ENCODE results near the gene DST.

The DST gene

GRCh38 chr6:56660381-56660730, 17.7 kb upstream of the DST start:
- H3K4me1 ChIP-seq (ENCODE audit: control insufficient read depth, insufficient read depth, low read length): peaks cover 22% of the 10 kb centered on the region

DNA sequence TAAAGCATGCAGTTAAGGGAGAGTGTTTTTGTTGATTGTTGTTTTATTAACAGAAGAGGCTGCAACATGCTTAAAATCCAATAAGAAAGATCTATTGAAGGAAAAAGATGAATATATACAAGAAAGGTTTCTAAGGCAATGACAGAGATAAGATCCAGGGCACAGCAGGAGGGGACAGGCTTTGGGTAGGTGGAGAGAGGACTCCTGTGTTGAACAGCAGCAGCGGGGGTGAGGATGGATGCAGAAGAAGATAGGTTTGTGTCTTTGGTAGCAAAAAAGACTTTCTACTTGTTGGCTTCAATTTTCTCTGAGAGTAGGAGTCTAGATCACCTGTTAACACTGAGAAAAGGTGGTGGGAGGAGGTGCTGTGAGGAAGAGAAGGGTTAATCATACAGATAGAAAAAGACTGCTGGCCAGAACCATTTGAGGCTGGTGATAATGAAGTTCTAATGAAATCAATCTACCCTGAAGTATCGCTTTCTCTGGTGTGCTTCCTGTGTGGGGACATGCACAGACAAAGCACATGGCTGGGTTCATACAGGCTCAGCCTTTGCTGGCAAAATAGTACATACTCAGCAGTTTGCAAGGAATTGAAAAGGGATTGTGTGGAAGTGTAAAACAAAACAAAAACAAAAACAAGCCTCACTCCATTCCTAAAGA, 17.2 kb upstream of the DST start:
- Histone ChIP-seq H3K4me3 (ENCODE audit: low read length) (no peak overlapping the region), H3K9ac (ENCODE audit: low read length) (no peak overlapping the region), H3K27me3 (ENCODE audit: control insufficient read depth, insufficient read depth, low read length) (no peaks in the 10 kb centered on the region), H3K36me3 (ENCODE audit: control insufficient read depth, insufficient read depth, low read length) (no peaks in the 10 kb centered on the region), H3K9me3 (ENCODE audit: control insufficient read depth, low read length) (no peaks in the 10 kb centered on the region), H3K4me1 (ENCODE audit: control insufficient read depth, insufficient read depth, low read length) (peaks cover 23% of the 10 kb centered on the region)

More at GRCh38 chr6:56660381-56660730, 17.7 kb upstream of the DST start:
- H3K27me3 ChIP-seq (ENCODE audit: control insufficient read depth, insufficient read depth, low read length): no peaks in the 10 kb centered on the region
- H3K9ac ChIP-seq (ENCODE audit: low read length): no peak overlapping the region
- H3K36me3 ChIP-seq (ENCODE audit: control insufficient read depth, insufficient read depth, low read length): no peaks in the 10 kb centered on the region
- H3K9me3 ChIP-seq (ENCODE audit: control insufficient read depth, low read length): no peaks in the 10 kb centered on the region
- no peak overlapping the region for H3K4me3 ChIP-seq (ENCODE audit: low read length)

DNA sequence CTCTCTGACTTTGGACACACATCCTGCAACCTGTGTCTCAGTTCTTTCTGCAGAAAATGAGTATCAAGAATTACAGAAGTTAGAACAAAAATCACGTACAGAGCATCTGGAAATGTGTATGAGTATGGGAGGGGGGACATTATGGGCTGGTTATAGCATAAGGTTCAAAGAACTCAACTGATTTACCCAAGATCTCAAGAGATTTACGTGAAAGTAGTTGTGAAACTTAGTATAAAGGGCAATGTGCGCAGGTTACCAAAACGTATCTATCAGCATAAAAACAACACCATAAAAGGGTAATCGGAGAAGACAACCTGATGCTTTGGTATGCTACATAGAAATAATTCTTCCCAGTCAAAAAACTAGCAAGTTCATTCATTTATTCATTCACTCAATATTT, 15.6 kb upstream of the DST start:
- no peaks in the 10 kb centered on the region for H3K36me3 ChIP-seq (ENCODE audit: control insufficient read depth, insufficient read depth, low read length)
- no peaks in the 10 kb centered on the region for H3K27me3 ChIP-seq (ENCODE audit: control insufficient read depth, insufficient read depth, low read length)
- H3K4me1 ChIP-seq (ENCODE audit: control insufficient read depth, insufficient read depth, low read length): peaks cover 16% of the 10 kb centered on the region
- H3K9ac ChIP-seq (ENCODE audit: low read length): no peak overlapping the region
- no peaks in the 10 kb centered on the region for H3K9me3 ChIP-seq (ENCODE audit: control insufficient read depth, low read length)
- no peak overlapping the region for H3K4me3 ChIP-seq (ENCODE audit: low read length)

- H3K4me3 ChIP-seq (ENCODE audit: low read length): no peak overlapping the region
- no peaks in the 10 kb centered on the region for H3K27me3 ChIP-seq (ENCODE audit: control insufficient read depth, insufficient read depth, low read length)
- no peaks in the 10 kb centered on the region for H3K9me3 ChIP-seq (ENCODE audit: control insufficient read depth, low read length)
- H3K36me3 ChIP-seq (ENCODE audit: control insufficient read depth, insufficient read depth, low read length): no peaks in the 10 kb centered on the region
- H3K4me1 ChIP-seq (ENCODE audit: control insufficient read depth, insufficient read depth, low read length): peaks cover 25% of the 10 kb centered on the region
- H3K9ac ChIP-seq (ENCODE audit: low read length): no peak overlapping the region
Measured at GRCh38 chr6:56657354-56657753, 14.7 kb upstream of the DST start.

- H3K36me3 ChIP-seq (ENCODE audit: control insufficient read depth, insufficient read depth, low read length): no peaks in the 10 kb centered on the region
- H3K4me3 ChIP-seq (ENCODE audit: low read length): no peak overlapping the region
- H3K9me3 ChIP-seq (ENCODE audit: control insufficient read depth, low read length): no peaks in the 10 kb centered on the region
- peaks cover 26% of the 10 kb centered on the region for H3K4me1 ChIP-seq (ENCODE audit: control insufficient read depth, insufficient read depth, low read length)
- no peaks in the 10 kb centered on the region for H3K27me3 ChIP-seq (ENCODE audit: control insufficient read depth, insufficient read depth, low read length)
- no peak overlapping the region for H3K9ac ChIP-seq (ENCODE audit: low read length)
Measured at GRCh38 chr6:56656466-56656865, 13.8 kb upstream of the DST start.

DNA sequence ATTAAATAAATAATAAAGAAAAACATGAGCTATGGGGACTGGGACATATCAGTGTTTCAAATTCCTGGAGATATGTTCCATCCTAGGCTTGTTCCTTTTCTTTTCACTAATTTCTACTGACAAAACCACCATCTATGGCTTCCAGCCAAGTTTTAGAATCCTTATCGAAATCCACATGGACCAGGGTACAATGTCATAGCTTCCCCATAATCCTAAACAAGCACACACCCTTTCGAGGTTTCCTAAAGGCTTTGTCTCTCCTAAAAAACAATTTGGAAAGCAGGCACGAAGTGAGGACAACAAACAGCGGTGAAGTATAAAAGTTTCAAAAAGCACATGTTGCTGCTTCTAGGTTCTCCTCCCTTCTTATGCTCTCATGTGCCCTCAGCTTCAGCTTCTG, 13.3 kb upstream of the DST start:
- Histone ChIP-seq H3K27me3 (ENCODE audit: control insufficient read depth, insufficient read depth, low read length) (no peaks in the 10 kb centered on the region), H3K4me1 (ENCODE audit: control insufficient read depth, insufficient read depth, low read length) (peaks cover 26% of the 10 kb centered on the region), H3K9ac (ENCODE audit: low read length) (no peak overlapping the region), H3K9me3 (ENCODE audit: control insufficient read depth, low read length) (no peaks in the 10 kb centered on the region), H3K36me3 (ENCODE audit: control insufficient read depth, insufficient read depth, low read length) (no peaks in the 10 kb centered on the region), H3K4me3 (ENCODE audit: low read length) (no peak overlapping the region)

DNA sequence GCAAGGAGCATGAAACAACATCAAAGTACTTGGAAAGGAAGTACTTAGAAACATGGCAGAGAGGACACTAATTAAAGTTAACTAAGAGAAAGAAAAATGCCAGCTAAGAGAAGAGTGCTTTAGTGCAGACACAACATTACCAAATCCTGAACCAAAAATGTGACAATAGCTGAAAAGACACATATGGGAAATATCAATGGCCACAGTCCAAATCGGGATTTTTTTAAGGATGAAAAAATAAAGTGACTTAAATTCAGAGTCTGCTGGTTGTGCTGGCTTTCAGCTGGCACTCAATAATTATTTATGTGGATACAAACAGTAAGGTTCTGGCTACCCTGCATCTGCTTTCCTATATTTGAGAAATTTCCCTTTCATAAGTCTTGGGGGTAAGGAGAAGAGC, 12.6 kb upstream of the DST start:
- Histone ChIP-seq H3K27me3 (ENCODE audit: control insufficient read depth, insufficient read depth, low read length) (no peaks in the 10 kb centered on the region), H3K4me3 (ENCODE audit: low read length) (no peak overlapping the region), H3K9me3 (ENCODE audit: control insufficient read depth, low read length) (no peaks in the 10 kb centered on the region), H3K36me3 (ENCODE audit: control insufficient read depth, insufficient read depth, low read length) (no peaks in the 10 kb centered on the region), H3K9ac (ENCODE audit: low read length) (no peak overlapping the region), H3K4me1 (ENCODE audit: control insufficient read depth, insufficient read depth, low read length) (peaks cover 26% of the 10 kb centered on the region)

- Histone ChIP-seq H3K9me3 (ENCODE audit: control insufficient read depth, low read length) (no peaks in the 10 kb centered on the region), H3K36me3 (ENCODE audit: control insufficient read depth, insufficient read depth, low read length) (no peaks in the 10 kb centered on the region), H3K4me1 (ENCODE audit: control insufficient read depth, insufficient read depth, low read length) (peaks cover 40% of the 10 kb centered on the region), H3K9ac (ENCODE audit: low read length) (no peak overlapping the region), H3K4me3 (ENCODE audit: low read length) (no peak overlapping the region), H3K27me3 (ENCODE audit: control insufficient read depth, insufficient read depth, low read length) (no peaks in the 10 kb centered on the region)
Measured at GRCh38 chr6:56652994-56653393, 10.3 kb upstream of the DST start.

GRCh38 chr6:56652231-56652630, 9.5 kb upstream of the DST start:
- Histone ChIP-seq H3K4me1 (ENCODE audit: control insufficient read depth, insufficient read depth, low read length) (peaks cover 40% of the 10 kb centered on the region), H3K4me3 (ENCODE audit: low read length) (no peak overlapping the region), H3K27me3 (ENCODE audit: control insufficient read depth, insufficient read depth, low read length) (no peaks in the 10 kb centered on the region), H3K9me3 (ENCODE audit: control insufficient read depth, low read length) (no peaks in the 10 kb centered on the region), H3K9ac (ENCODE audit: low read length) (no peak overlapping the region), H3K36me3 (ENCODE audit: control insufficient read depth, insufficient read depth, low read length) (peaks cover 1% of the 10 kb centered on the region)

- Histone ChIP-seq H3K4me1 (ENCODE audit: control insufficient read depth, insufficient read depth, low read length) (peaks cover 24% of the 10 kb centered on the region), H3K9ac (ENCODE audit: low read length) (no peak overlapping the region), H3K36me3 (ENCODE audit: control insufficient read depth, insufficient read depth, low read length) (peaks cover 6% of the 10 kb centered on the region), H3K9me3 (ENCODE audit: control insufficient read depth, low read length) (no peaks in the 10 kb centered on the region), H3K27me3 (ENCODE audit: control insufficient read depth, insufficient read depth, low read length) (no peaks in the 10 kb centered on the region), H3K4me3 (ENCODE audit: low read length) (no peak overlapping the region)
Measured at GRCh38 chr6:56650191-56650590, 7.5 kb upstream of the DST start.

DNA sequence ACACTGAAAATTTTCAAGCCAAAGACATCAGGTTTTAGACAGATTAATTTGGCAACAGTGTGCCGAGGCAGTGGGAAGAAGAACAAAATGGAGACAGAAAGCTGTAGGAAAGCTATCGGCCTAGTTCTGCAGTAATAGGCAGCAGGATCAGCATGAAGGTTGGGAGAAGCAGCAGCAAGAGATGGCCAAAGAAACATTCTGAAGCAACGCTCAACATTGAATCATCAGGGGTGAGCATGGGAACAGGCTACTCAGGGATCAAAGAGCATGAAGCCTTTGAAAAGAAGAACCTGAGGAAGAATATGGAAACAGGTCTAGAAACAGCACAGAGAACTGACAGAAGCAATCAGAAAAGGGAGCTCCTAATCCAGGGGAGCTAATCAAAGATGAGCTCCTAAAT, 7.1 kb upstream of the DST start:
- Histone ChIP-seq H3K9ac (ENCODE audit: low read length) (no peak overlapping the region), H3K27me3 (ENCODE audit: control insufficient read depth, insufficient read depth, low read length) (no peaks in the 10 kb centered on the region), H3K9me3 (ENCODE audit: control insufficient read depth, low read length) (no peaks in the 10 kb centered on the region), H3K4me3 (ENCODE audit: low read length) (no peak overlapping the region), H3K36me3 (ENCODE audit: control insufficient read depth, insufficient read depth, low read length) (peaks cover 6% of the 10 kb centered on the region), H3K4me1 (ENCODE audit: control insufficient read depth, insufficient read depth, low read length) (peaks cover 24% of the 10 kb centered on the region)

GRCh38 chr6:56649053-56649769, 6.5 kb upstream of the DST start:
- H3K4me1 ChIP-seq (ENCODE audit: control insufficient read depth, insufficient read depth, low read length): peaks cover 24% of the 10 kb centered on the region
- H3K9me3 ChIP-seq (ENCODE audit: control insufficient read depth, low read length): no peaks in the 10 kb centered on the region
- no peaks in the 10 kb centered on the region for H3K27me3 ChIP-seq (ENCODE audit: control insufficient read depth, insufficient read depth, low read length)
- H3K36me3 ChIP-seq (ENCODE audit: control insufficient read depth, insufficient read depth, low read length): peaks cover 6% of the 10 kb centered on the region
- H3K4me3 ChIP-seq (ENCODE audit: low read length): no peak overlapping the region
- no peak overlapping the region for H3K9ac ChIP-seq (ENCODE audit: low read length)
